Activated naive CD4-positive, alpha-beta T cell treated with anti-CD3 and anti-CD28 coated beads for 36 hours (primary cell): ENCODE data around the gene TDRD9. TPM values are rescaled to one million over a fixed set of nuclear protein-coding genes. Genes with fewer than 3 reads are reported as not detected.

Experiments
- CTCF ChIA-PET: fragments of 350-600 bp; sonication (Branson Sonifier 250); formaldehyde crosslinking; loops from one replicate; lab custom pipeline; 2021; ENCODE audit warnings: antibody characterized with exemption; lab: Charles Lee
- DNase-seq: peaks from one replicate; pipeline ENCODE4 v3.0.0-alpha.2; 2020
- H3K27ac Mint-ChIP-seq: one replicate; pipeline ENCODE4 v1.8.0; 2021; ENCODE audit warnings: mild to moderate bottlenecking, mixed read lengths
- H3K27me3 Mint-ChIP-seq: one replicate; pipeline ENCODE4 v1.8.0; 2021; ENCODE audit warnings: low read depth, mixed read lengths
- H3K36me3 Mint-ChIP-seq: one replicate; pipeline ENCODE4 v1.8.0; 2021; ENCODE audit warnings: low read depth, mixed read lengths
- H3K4me1 Mint-ChIP-seq: one replicate; pipeline ENCODE4 v1.8.0; 2021; ENCODE audit warnings: low read depth, mixed read lengths
- H3K4me3 Mint-ChIP-seq: one replicate; pipeline ENCODE4 v1.8.0; 2021; ENCODE audit warnings: mild to moderate bottlenecking, moderate library complexity, mixed read lengths
- H3K9me3 Mint-ChIP-seq: one replicate; pipeline ENCODE4 v1.8.0; 2021; ENCODE audit warnings: mixed read lengths
- intact Hi-C: fragments of 100-400 bp; cut with micrococcal nuclease; formaldehyde crosslinking; loops from one replicate; pipeline ENCODE4 v1.15.1; 2023
- total RNA-seq, 2 experiments: library from RNA; stranded (reverse); gene quantifications; one replicate each; pipeline ENCODE4 v1.2.3, GENCODE V29; 2021

TDRD9 gene
- total RNA-seq, 2 experiments from 2014 or later = 0.10 TPM; not detected in 1

DNA sequence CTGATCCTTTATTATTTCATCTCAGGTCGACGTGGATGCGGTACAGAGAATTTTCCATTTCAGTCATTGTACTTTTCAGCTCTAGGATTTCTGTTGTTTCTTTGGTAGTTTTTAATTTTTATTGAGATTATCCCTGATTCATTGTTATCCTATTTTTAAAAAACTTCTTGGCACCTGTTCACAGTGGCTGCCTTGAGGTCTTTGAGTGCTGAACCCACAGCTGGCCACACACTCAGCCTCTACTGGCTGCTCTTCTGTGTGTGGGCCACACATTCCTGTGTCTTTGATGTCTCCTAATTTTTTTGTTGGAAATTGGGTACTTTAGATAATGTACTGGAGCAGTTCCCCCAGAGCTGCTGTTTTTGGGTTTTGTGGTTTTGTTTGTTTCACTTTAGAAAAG is 119.5 kb downstream of the TDRD9 start:
- DNase-seq = no peak
- CTCF ChIA-PET = interaction anchor here (1.1 kb wide), 1 partner anchor 84 kb away, joined by 3 read pairs; no protein-coding TSS in a partner anchor
- peaks cover 7% of the 10 kb centered on the region for H3K27me3 Mint-ChIP-seq
- H3K4me3 Mint-ChIP-seq = no peak overlapping the region
- H3K4me1 Mint-ChIP-seq = no peaks in the 10 kb centered on the region
- no peaks in the 10 kb centered on the region for H3K9me3 Mint-ChIP-seq
- no peaks in the 10 kb centered on the region for H3K36me3 Mint-ChIP-seq
- intact Hi-C loops = no loop called here
- no peak overlapping the region for H3K27ac Mint-ChIP-seq

DNA sequence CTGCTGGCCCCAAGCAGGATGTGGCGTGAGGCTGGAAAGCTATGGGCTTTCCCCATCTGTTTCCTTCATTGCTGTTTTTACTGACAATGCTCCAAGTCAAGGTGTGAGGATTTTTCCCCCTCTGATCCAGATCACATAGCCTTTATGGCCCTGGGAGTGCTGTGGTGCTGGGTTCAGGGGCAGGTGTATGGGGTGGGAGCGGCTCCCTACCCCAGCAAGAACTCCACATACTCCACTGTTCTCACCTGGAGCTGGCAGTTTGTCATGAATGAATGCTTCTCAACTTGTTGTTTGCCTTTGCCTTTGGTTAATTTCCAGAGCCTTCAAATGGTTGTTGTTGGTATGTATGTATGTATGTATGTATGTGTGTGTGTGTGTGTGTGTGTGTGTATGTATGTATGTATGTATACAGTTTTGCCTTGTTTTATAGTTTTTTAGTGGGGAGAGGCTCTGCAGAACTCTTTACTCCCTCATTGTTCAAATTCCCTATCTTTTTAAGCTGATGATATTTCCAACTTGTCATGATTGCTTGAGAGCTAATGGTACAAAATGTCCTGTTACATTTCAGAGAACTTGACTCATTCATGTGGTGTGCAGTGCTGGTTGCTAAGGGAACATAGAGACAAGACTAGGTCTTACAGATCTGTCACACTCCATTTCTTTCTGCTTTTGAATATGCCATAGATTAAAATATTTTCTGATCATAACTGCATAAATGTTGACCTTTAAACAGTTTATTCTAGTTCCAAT is 120.7 kb downstream of the TDRD9 start:
- CTCF ChIA-PET = no interaction called here
- Mint-ChIP-seq H3K36me3 (no peaks in the 10 kb centered on the region), H3K27me3 (peaks cover 7% of the 10 kb centered on the region), H3K27ac (no peak overlapping the region), H3K4me1 (no peaks in the 10 kb centered on the region), H3K4me3 (no peak overlapping the region), H3K9me3 (no peaks in the 10 kb centered on the region)
- no peak for DNase-seq
- intact Hi-C loops = no loop called here

DNA sequence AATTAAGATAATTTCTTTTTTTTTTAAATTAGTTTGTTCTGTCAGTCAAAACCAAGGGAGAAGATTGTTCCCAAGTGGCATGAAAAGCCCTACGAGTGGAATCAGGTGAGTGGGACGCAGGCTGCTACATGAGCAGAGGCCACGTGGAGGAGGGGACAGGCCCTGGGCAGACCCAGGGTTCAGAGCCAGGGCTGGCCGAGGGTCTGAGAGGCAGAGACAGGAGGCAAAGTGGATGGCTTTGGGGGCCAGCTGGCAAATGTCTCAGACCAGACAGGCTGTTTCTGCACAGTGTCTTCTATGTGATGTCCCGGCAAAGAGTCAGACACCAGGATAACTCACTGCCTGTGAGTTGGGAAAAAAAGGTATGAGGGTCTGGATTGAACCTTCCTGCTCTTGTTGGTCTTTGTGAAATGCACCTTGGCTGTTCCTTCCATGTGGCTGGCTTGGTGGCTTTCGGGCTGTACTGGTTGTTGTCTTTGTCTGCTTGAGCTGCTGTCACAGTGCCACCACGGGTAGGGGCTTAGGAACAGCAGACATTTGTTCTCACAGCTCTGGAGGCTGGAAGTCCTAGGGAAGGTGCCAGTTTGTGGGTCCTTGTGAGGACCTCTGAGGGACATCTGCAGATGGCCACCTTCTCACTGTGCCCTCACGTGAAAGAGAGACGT is 121.5 kb downstream of the TDRD9 start:
- Mint-ChIP-seq H3K9me3 (no peaks in the 10 kb centered on the region), H3K36me3 (no peaks in the 10 kb centered on the region), H3K27me3 (peaks cover 11% of the 10 kb centered on the region), H3K27ac (no peak overlapping the region), H3K4me1 (no peaks in the 10 kb centered on the region), H3K4me3 (no peak overlapping the region)
- intact Hi-C loops = no loop called here
- CTCF ChIA-PET = no interaction called here
- DNase-seq = no peak

DNA sequence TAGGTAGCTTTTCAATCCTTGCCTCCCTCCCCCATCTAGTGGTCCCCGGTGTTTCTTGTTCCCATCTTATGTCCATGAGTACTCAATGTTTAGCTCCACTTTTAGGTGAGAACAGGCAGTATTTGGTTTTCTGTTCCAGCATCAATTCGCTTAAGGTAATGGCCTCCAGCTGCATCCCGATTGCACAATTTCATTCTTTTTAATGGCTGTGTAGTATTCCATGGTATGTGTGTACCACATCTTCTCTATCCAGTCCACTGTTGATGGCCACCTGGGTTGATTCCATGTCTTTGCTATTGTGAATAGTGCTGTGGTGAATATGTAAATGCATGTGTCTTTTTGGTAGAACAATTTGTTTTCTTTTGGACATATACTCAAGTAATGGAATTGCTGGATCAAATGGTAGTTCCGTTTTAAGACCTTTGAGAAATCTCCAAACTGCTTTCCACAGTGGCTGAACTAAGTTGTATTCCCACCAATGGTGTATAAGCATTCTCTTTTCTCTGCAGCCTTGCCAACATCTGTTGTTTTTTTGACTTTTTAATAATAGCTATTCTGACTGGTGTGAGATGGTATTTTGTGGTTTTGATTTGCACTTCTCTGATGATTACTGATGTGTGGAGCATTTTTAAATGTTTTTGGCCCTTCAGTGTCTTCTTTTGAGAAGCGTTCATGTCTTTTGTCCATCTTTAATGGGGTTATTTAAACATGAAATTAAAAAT is 123.0 kb downstream of the TDRD9 start:
- H3K4me3 Mint-ChIP-seq = no peak overlapping the region
- peaks cover 11% of the 10 kb centered on the region for H3K27me3 Mint-ChIP-seq
- H3K27ac Mint-ChIP-seq = no peak overlapping the region
- DNase-seq = no peak
- CTCF ChIA-PET = interaction anchor here (1.4 kb wide), 1 partner anchor 26 kb away, joined by 3 read pairs; no protein-coding TSS in a partner anchor
- intact Hi-C loops = no loop called here
- H3K4me1 Mint-ChIP-seq = no peaks in the 10 kb centered on the region
- H3K9me3 Mint-ChIP-seq = no peaks in the 10 kb centered on the region
- H3K36me3 Mint-ChIP-seq = no peaks in the 10 kb centered on the region

DNA sequence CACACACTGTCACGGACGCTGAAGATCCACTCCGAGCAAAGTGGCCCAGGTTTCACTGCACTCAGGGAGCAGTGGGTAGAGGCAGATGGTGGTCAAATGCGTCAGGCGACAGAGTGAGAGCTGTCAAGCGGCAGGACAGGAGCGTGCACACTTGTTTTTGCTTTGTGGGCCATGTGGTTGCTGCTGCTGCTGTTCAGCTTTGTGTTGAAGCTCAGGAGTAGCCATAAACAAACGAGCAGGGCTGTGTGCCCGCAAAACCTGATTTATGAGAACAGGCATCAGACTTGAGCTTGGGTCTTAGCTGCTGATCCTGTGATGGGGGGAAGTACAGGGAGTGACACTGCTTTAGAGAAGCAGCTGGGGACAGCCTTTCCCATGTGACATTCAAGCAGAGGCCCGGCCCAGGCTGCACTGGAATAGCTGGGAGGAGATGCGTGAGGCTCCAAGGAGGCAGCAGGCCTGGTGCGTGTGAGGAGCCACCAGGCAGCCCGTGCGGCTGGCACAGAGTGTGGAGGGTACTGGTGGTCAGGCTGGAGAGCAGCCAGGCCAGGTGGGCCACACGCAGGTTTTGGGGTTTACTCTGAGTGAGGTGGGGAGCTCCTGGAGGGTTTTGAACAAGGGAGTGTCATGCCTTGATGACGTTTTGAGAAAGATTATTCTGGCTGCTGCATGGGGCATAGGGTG is 126.1 kb downstream of the TDRD9 start:
- H3K4me1 Mint-ChIP-seq = no peaks in the 10 kb centered on the region
- intact Hi-C loops = no loop called here
- H3K36me3 Mint-ChIP-seq = no peaks in the 10 kb centered on the region
- CTCF ChIA-PET = no interaction called here
- peaks cover 15% of the 10 kb centered on the region for H3K27me3 Mint-ChIP-seq
- no peak overlapping the region for H3K27ac Mint-ChIP-seq
- H3K9me3 Mint-ChIP-seq = no peaks in the 10 kb centered on the region
- no peak for DNase-seq
- H3K4me3 Mint-ChIP-seq = no peak overlapping the region

DNA sequence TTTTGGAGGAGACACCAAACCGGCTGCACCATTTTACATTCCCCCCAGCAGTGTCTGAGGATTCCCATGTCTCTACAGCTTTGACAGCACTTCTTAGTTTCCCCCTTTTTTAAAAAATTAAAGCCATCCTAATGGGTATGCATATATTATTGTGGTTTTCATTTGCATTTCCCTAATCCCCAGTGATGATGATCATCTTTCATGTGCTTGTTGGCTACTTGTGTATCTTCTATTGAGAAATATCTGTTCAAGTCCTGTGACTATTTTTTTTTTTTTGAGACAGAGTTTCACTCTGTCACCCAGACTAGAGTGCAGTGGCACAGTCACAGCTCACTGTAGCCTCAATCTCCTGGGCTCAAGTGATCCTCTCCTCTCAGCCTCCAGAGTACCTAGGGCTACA is 134.0 kb downstream of the TDRD9 start:
- Mint-ChIP-seq H3K4me1 (no peaks in the 10 kb centered on the region), H3K9me3 (peaks cover 6% of the 10 kb centered on the region), H3K36me3 (no peaks in the 10 kb centered on the region), H3K4me3 (no peak overlapping the region), H3K27me3 (peaks cover 23% of the 10 kb centered on the region), H3K27ac (no peak overlapping the region)
- no peak for DNase-seq
- CTCF ChIA-PET = no interaction called here
- intact Hi-C loops = no loop called here

DNA sequence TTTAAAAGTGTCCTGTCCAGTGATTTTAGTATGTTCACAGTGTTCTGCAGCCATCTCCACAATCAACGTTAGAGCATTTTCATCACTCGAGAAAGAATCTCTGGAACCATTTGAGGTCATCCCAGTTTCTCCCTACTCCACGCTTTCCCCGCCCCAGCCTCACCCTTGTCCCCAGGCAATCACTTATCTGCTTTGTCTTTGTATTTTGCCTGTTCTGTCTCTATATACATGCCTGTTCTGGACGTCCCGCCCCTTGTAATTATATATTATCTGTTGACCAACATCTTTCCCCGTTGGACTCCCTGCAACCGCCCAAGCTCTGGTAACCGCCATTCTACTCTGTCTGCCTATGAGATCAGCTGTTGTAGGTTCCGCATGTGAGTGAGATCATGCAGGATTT is 135.7 kb downstream of the TDRD9 start:
- peaks cover 30% of the 10 kb centered on the region for H3K27me3 Mint-ChIP-seq

DNA sequence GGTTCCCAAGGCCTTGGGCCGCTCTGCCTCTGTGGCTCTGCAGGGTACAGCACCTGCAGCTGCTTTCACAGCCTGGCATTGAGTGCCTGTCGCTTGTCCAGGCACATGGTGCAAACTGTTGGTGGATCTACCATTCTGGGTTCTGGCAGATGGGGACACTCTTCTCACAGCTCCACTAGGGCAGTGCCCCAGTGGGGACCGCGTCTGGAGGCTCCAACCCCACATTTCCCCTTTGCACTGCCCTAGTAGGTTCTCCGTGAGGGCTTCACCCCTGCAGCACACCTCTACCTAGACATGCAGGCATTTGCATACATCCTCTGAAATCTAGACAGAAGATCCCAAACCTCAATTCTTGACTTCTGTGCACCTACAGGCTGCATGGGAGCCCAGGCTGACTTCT is 138.0 kb downstream of the TDRD9 start:
- Mint-ChIP-seq H3K4me1 (no peaks in the 10 kb centered on the region), H3K4me3 (no peak overlapping the region), H3K36me3 (no peaks in the 10 kb centered on the region), H3K9me3 (peaks cover 9% of the 10 kb centered on the region), H3K27me3 (peaks cover 27% of the 10 kb centered on the region), H3K27ac (no peak overlapping the region)
- DNase-seq = no peak
- intact Hi-C loops = no loop called here
- CTCF ChIA-PET = interaction anchor here (0.7 to 0.8 kb wide), 2 partner anchors 12 to 124 kb away, joined by 3 read pairs; partner anchors contain the start of gene RD3L

More for the DNA sequence above, 135.7 kb downstream of the TDRD9 start:
- CTCF ChIA-PET = interaction anchor here (1.4 kb wide), 1 partner anchor 14 kb away, joined by 5 read pairs; no protein-coding TSS in a partner anchor
- DNase-seq = no peak
- Mint-ChIP-seq H3K4me1 (no peaks in the 10 kb centered on the region), H3K27ac (no peak overlapping the region), H3K9me3 (peaks cover 9% of the 10 kb centered on the region), H3K36me3 (no peaks in the 10 kb centered on the region), H3K4me3 (no peak overlapping the region)
- intact Hi-C loops = no loop called here

DNA sequence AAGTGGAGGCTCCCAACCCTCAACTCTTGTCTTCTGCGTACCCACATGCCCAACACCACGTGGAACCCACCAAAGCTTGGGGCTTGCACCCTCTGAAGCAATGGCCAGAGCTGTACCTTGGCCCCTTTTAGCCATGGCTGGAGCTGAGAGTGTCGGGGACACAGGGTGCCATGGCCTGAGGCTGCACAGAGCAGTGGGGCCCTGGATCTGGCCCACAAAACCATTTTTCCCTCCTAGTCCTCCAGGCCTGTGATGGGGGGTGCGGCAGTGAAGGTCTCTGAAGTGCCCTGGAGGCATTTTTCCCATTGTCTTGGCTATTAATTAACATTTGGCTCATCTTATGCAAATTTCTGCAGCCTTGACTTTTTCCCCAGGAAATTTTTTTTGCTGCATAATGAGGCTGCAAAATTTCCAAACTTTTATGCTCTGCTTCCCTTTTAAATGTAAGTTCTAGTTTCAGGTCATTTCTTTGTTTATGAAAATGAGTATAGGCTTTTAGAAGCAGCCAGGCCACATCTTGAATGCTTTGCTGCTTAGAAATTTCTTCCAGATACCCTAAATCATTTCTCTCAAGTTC is 138.6 kb downstream of the TDRD9 start:
- CTCF ChIA-PET = no interaction called here
- Mint-ChIP-seq H3K4me3 (no peak overlapping the region), H3K9me3 (peaks cover 9% of the 10 kb centered on the region), H3K36me3 (no peaks in the 10 kb centered on the region), H3K27me3 (peaks cover 27% of the 10 kb centered on the region), H3K4me1 (no peaks in the 10 kb centered on the region), H3K27ac (no peak overlapping the region)
- no peak for DNase-seq
- intact Hi-C loops = no loop called here

DNA sequence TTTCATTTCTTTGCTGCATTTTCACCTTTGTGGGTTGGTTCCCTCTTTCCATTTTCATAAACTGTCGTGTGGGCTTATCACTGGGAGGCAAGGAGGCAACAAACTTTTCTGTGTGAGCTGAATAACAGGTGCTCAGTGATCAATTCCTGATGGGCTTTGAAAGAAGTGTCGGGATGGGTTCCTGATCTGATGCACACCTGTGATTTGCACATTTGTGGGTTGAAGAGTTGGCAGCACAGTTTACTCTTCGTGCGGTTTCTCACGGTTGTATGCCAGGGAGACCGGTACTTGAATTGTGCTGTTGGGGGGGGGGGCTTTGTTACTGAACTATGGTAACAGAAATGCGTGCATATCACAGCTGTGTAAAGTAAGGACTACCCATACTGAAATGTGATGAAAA is 141.3 kb downstream of the TDRD9 start:
- peaks cover 22% of the 10 kb centered on the region for H3K9me3 Mint-ChIP-seq
- intact Hi-C loops = no loop called here
- no peak overlapping the region for H3K4me3 Mint-ChIP-seq
- H3K4me1 Mint-ChIP-seq = no peaks in the 10 kb centered on the region
- no peak for DNase-seq
- CTCF ChIA-PET = interaction anchor here (1.4 kb wide), 1 partner anchor 9 kb away, joined by 7 read pairs; no protein-coding TSS in a partner anchor
- no peaks in the 10 kb centered on the region for H3K36me3 Mint-ChIP-seq
- H3K27ac Mint-ChIP-seq = no peak overlapping the region
- peaks cover 16% of the 10 kb centered on the region for H3K27me3 Mint-ChIP-seq

DNA sequence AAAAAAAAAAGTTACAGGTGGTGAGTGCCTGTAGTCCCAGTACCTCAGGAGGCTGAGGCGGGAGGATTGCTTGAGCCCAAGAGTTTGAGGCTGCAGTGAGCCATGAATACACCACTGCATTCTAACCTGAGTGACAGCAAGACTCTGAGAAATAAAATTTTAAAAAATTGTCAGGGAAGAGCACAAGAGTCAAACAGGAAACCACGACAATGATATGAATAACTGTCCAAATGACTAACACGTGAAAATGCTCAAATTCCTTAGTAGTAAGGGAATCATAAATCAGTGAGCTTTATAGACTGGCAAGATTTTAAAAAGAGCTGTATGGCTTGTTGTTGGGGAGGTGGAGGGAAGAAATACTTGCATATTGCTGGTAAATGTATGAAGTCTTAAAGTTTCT is 144.3 kb downstream of the TDRD9 start:
- no peak overlapping the region for H3K4me3 Mint-ChIP-seq
- H3K9me3 Mint-ChIP-seq = peaks cover 13% of the 10 kb centered on the region
- peaks cover 7% of the 10 kb centered on the region for H3K27me3 Mint-ChIP-seq
- CTCF ChIA-PET = interaction anchor here (0.5 kb wide), 1 partner anchor 238 kb away, joined by 6 read pairs; no protein-coding TSS in a partner anchor
- no peak for DNase-seq
- H3K36me3 Mint-ChIP-seq = no peaks in the 10 kb centered on the region
- peaks cover 3% of the 10 kb centered on the region for H3K4me1 Mint-ChIP-seq
- no peak overlapping the region for H3K27ac Mint-ChIP-seq
- intact Hi-C loops = loop anchor here (10.0 kb wide), 1 partner anchor 268 kb away; no protein-coding TSS in a partner anchor
